Stimulated activated naive B cell treated with anti-CD40 and anti-IgM and Interleukin-4, amounts not matched to agents 10 μg/mL and 1 μg/mL and 100 μg/mL, for 72 hours (primary cell): ENCODE data around the gene GNG13.
"Not testable (repeated sequence)": the region's sequence is repeated elsewhere in the genome, so short reads cannot be mapped to it uniquely, and the experiment has no call there.

Experiments
- ATAC-seq, 2 donors: fragments of 150-1000 bp; cut with Tn5 transposase; replicated peaks; 2 replicates each; pipeline ENCODE4 v1.10.0; 2021; ENCODE audit warnings: moderate library complexity in 1 of 2
- DNase-seq: peaks from one replicate; pipeline ENCODE4 v3.0.0; 2021
- H3K27ac Mint-ChIP-seq: one replicate; pipeline ENCODE4 v1.8.0; 2022; ENCODE audit warnings: mild to moderate bottlenecking, mixed read lengths
- H3K27me3 Mint-ChIP-seq, 2 donors: one replicate each; pipeline ENCODE4 v1.8.0; 2022; ENCODE audit warnings: mixed read lengths in 2 of 2
- H3K36me3 Mint-ChIP-seq, 2 donors: one replicate each; pipeline ENCODE4 v1.8.0; 2022; ENCODE audit warnings: mixed read lengths in 2 of 2, mild to moderate bottlenecking in 1 of 2
- H3K4me1 Mint-ChIP-seq, 2 donors: one replicate each; pipeline ENCODE4 v1.8.0; 2022; ENCODE audit warnings: mixed read lengths in 2 of 2, mild to moderate bottlenecking in 1 of 2
- H3K4me3 Mint-ChIP-seq, 2 donors: one replicate each; pipeline ENCODE4 v1.8.0; 2022; ENCODE audit warnings: mild to moderate bottlenecking in 2 of 2, mixed read lengths in 2 of 2, moderate library complexity in 1 of 2
- H3K9me3 Mint-ChIP-seq, 2 donors: one replicate each; pipeline ENCODE4 v1.8.0; 2022; ENCODE audit warnings: mixed read lengths in 2 of 2, mild to moderate bottlenecking in 1 of 2

Gene GNG13

DNA sequence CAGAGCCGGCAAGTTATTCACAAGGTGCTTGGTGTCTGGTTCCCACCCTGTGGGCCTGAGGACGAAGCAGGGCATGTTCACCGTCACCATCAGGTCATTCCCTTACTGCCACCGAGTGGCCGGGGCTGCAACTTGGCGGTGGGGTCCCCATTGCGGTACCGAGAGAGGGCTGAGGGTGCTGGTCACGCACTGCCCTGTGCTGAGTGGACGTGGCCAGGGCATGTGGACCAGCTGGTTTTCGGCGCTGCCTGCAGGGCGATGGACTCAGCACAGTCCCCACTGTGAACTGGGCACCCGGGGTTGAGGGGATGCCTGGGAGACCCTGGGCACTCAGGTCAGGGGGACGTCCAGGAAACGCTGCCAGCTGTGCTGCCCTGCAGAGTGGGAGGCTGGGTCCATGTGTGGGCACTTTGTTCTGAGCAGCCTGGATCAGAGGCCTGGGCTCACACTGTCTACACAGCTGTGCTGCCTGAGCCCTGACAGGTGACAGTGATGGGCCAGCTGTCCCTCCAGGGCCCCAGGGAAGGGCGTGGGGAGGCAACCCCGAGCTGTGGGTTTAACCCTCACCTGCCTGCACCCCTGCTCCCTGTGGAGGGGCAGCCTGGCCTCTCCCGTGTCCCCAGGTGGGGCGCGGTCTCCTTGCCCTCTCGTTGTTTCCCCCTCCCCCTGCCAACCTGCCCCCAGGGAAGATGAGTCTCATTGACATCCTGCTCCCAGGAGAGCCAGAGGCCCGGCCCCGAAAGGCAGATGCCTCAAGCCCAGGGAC, 39.3 kb upstream of the GNG13 start:
- no peak overlapping the region for H3K4me3 Mint-ChIP-seq
- DNase-seq (no peak), ATAC-seq (no peak)
- peaks cover 0 to 6% of the 10 kb centered on the region in 2 donors for H3K27me3 Mint-ChIP-seq
- H3K4me1 Mint-ChIP-seq = no peaks in the 10 kb centered on the region
- H3K27ac Mint-ChIP-seq = no peak overlapping the region
- peaks cover 6 to 10% of the 10 kb centered on the region in 2 donors for H3K9me3 Mint-ChIP-seq
- peaks cover 3 to 4% of the 10 kb centered on the region in 2 donors for H3K36me3 Mint-ChIP-seq

DNA sequence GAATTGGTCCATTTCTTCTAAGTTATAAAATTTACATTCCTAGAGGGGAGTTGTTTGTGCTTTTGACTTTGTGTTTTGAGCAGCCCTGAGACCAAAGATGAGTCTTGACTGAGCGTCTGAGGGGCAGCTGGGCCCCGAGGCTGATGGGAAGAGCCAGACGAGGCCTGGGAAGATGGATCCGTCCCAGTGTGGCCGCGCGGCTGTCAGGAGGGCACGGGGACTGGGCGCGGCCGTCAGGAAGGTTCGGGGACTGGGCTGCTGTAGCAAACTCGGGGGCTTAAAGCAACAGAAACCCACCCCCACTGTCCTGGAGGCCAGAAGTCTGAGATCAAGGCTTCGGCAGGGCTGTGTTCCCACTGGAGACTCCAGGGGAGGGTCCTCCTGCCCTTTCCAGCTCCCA, 38.2 kb upstream of the GNG13 start:
- Mint-ChIP-seq H3K9me3 (peaks cover 6 to 10% of the 10 kb centered on the region in 2 donors), H3K27me3 (peaks cover 0 to 4% of the 10 kb centered on the region in 2 donors), H3K4me3 (no peak overlapping the region), H3K27ac (no peak overlapping the region), H3K36me3 (peaks cover 3 to 4% of the 10 kb centered on the region in 2 donors), H3K4me1 (no peaks in the 10 kb centered on the region)
- DNase-seq (no peak), ATAC-seq (no peak)

DNA sequence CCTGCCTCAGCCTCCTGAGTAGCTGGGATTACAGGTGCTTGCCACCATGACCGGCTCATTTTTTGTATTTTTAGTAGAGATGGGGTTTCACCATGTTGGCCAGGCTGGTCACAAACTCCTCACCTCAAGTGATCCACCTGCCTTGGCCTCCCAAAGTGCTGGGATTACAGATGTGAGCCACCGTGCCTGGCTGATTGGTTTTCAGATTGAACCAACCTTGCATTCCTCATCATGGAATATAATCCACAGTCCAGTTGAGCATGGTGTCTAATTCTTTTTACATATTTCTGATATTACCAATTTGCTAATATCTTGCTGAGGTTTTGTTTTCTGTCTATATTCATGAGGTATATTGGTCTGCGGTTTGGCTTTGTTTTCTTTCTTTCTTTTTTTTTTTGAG, 36.3 kb upstream of the GNG13 start:
- H3K27me3 Mint-ChIP-seq, H3K4me1 Mint-ChIP-seq, H3K27ac Mint-ChIP-seq, H3K9me3 Mint-ChIP-seq, H3K36me3 Mint-ChIP-seq, ATAC-seq, DNase-seq, H3K4me3 Mint-ChIP-seq: not testable (repeated sequence)

DNA sequence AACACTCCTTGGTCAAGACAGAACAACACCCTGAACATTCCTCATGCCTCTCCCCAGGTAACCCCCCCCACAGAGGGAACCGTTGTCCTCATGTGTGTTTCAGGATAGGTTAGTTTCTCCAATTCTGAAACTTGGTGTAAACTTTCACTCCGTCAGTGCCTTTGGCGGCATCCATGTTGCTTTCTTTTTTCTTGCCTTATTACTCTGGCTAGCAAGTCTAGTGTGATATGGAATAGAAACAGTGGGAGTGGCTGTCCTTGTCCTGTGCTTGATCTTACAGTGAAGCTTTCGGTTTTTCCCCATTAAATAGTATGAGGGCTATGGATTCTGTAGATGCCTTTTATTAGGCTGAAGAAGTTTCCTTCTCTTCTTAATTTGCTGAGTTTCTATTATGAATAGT, 35.7 kb upstream of the GNG13 start:
- Mint-ChIP-seq H3K4me3 (no peak overlapping the region), H3K27me3 (no peaks in the 10 kb centered on the region), H3K36me3 (peaks cover 3 to 4% of the 10 kb centered on the region in 2 donors), H3K27ac (no peak overlapping the region), H3K9me3 (peaks cover 6 to 10% of the 10 kb centered on the region in 2 donors), H3K4me1 (no peaks in the 10 kb centered on the region)
- ATAC-seq (no peak), DNase-seq (no peak)

DNA sequence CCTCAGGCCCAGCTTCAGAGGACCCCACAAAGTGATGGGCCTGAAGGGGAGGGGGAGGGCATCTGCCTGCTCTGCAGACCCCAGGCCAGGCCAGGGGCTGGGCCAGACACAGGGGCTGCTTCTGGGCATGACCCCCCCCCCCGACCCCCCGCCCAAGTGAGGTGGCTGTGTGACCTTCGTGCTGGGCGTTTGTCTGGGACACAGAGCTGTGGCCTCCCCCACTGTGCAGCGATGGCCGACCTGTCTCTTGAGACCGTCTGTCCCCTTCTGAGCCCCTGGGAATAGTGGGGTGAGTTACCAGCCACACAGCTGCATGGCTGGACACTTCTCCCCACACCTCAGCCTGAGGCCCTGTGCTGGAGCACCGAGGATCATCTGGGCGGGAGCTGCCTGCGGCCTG, 34.8 kb upstream of the GNG13 start:
- H3K9me3 Mint-ChIP-seq = peaks cover 6 to 10% of the 10 kb centered on the region in 2 donors
- ATAC-seq (no peak), DNase-seq (no peak)
- no peak overlapping the region for H3K4me3 Mint-ChIP-seq
- no peaks in the 10 kb centered on the region for H3K27me3 Mint-ChIP-seq
- H3K27ac Mint-ChIP-seq = no peak overlapping the region
- peaks cover 3 to 4% of the 10 kb centered on the region in 2 donors for H3K36me3 Mint-ChIP-seq
- H3K4me1 Mint-ChIP-seq = no peaks in the 10 kb centered on the region

DNA sequence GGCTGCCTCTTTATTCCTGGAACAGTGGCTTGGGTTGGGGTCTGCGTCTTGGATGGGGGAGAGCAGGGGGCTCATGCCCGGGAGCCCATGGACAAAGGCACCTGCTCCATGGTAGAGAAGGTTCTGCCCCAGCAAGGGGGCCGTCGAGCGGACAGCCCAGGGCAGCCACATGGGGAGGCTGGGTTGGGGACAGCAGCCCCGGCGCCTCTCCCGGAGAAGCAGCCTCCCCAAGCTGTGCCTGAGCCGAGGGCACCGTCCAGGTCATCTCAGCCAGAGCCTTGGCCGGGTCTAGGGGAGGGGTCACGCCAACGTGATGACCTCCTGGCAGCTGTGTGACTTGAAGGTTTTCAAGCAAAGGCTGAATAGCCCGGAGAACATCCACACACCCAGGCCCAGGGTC, 32.9 kb upstream of the GNG13 start:
- H3K27me3 Mint-ChIP-seq = peaks cover 8 to 9% of the 10 kb centered on the region in 2 donors
- no peak overlapping the region for H3K27ac Mint-ChIP-seq
- ATAC-seq (no peak), DNase-seq (no peak)
- H3K4me3 Mint-ChIP-seq = no peak overlapping the region
- H3K4me1 Mint-ChIP-seq = no peaks in the 10 kb centered on the region
- H3K36me3 Mint-ChIP-seq = peaks cover 3 to 4% of the 10 kb centered on the region in 2 donors
- peaks cover 6 to 10% of the 10 kb centered on the region in 2 donors for H3K9me3 Mint-ChIP-seq

DNA sequence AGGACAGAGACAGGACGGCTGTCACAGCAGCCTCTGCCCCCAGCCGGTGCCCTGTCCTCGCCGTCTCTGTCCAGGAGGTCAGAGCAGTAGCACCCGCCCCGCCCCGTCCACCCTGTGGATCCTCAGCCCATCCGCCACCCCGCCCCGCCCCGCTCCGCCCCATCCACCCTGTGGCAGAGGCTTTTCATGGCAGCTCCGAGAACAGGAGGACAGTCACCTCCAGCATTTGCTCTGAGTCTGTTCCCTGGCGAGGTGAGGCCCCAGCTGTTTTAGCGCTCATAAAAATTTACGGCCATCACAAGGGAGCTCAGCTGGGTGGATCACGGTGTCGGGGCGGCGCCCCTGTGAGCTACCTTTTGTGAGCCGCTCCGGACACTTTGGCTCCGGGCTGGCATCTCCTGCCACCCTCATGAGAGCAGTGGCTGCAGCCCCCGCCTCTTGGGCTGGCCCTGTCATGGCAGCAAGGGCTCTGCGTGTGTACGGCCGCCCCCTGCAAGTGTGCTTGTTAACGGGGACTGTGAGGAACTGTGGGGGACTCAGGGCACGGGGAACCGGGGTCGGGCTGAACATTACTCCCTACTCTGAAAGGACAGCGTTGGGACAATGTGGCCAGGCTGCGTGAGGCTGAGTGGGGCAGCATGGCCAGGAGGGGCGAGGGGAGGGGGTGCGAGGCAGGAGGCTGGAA, 32.3 kb upstream of the GNG13 start:
- H3K4me3 Mint-ChIP-seq = no peak overlapping the region
- peaks cover 3 to 4% of the 10 kb centered on the region in 2 donors for H3K36me3 Mint-ChIP-seq

DNA sequence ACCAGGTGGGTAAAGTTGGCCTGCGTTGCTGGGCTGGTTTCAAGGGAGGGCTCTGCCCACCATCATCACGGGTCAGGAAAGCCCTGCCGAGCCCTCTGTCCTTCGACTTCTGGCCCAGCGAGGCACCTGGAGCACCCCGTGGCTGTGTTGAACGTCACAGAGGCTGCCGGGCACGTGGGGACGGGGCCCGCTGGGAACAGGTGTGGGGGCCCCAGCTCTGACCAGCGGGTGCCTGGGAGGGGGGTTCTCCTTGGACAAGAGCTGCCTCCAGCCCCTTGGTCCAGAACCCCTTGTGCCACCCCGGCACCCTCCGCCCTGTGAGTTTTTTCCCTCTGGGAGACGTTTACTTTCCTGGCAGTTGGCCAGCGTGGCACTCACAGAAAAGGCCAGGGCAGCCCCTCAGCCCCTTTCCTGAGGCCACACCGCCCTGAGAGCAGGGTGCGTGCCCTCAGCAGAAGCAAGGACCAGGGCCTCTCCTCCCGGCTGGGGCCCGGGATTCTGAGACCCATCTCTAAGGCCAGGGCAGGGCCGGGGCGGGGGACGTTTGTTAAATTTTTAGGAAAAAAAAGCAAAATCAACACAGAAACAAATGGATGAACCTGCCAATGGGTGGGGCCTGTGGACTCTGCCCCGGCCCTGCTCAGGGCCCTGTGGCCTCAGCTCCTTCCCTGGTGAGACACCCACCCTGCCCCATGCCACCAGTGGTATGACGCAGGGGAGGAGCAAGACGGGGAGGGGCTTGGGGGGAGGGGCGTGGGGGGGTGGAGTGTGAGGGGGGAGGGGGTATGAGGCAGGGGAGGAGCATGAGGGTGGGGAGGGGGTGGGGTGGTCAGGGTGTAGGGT, 31.3 kb upstream of the GNG13 start:
- Mint-ChIP-seq H3K36me3 (peaks cover 3 to 4% of the 10 kb centered on the region in 2 donors), H3K27ac (no peak overlapping the region), H3K9me3 (peaks cover 6 to 8% of the 10 kb centered on the region in 2 donors), H3K4me1 (no peaks in the 10 kb centered on the region), H3K27me3 (peaks cover 8 to 9% of the 10 kb centered on the region in 2 donors), H3K4me3 (no peak overlapping the region)
- DNase-seq (no peak), ATAC-seq (no peak)

More for the DNA sequence above, 32.3 kb upstream of the GNG13 start:
- no peak for DNase-seq
- no peaks in the 10 kb centered on the region for H3K4me1 Mint-ChIP-seq
- H3K27ac Mint-ChIP-seq = no peak overlapping the region
- no peak for ATAC-seq
- peaks cover 8 to 9% of the 10 kb centered on the region in 2 donors for H3K27me3 Mint-ChIP-seq
- H3K9me3 Mint-ChIP-seq = peaks cover 6 to 8% of the 10 kb centered on the region in 2 donors

DNA sequence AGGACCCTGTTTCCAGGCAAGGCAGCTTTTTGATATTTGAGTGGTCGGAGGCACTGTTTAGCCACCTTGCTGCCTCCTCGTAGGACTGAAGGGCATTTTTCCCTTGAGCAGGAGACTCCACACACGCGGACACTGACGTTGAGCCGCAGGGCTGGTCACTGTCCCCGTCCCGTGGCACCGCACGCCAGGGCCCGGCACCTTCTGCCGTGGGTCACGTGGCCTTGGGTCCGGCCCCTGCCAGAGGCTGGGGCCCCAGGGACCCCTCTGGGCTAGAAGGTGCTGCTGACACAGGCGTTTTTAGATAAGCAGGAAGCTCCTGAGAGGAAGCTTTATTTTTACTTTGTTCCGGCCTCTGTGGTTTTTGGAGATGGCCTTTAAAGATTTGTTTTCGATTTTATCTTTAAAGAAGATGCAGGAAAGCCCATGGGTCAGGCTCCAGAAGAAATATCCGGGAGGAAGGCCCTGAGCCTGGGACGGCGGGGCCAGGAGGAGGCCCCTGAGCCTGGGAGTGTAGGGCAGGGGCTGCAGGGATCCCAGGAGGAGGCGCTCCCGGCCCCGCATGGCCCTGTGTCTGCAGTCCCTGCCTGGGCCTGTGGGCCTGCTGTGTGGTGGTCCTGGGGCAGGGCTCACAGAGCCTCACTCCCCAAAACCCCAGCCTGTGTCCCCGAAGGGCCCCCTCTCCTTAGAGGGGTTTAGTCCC, 30.5 kb upstream of the GNG13 start:
- Mint-ChIP-seq H3K27ac (no peak overlapping the region), H3K27me3 (peaks cover 8 to 9% of the 10 kb centered on the region in 2 donors), H3K4me3 (no peak overlapping the region), H3K9me3 (peaks cover under 1 to 4% of the 10 kb centered on the region in 2 donors), H3K36me3 (no peaks in the 10 kb centered on the region), H3K4me1 (no peaks in the 10 kb centered on the region)
- no peak for DNase-seq
- ATAC-seq = no peak

DNA sequence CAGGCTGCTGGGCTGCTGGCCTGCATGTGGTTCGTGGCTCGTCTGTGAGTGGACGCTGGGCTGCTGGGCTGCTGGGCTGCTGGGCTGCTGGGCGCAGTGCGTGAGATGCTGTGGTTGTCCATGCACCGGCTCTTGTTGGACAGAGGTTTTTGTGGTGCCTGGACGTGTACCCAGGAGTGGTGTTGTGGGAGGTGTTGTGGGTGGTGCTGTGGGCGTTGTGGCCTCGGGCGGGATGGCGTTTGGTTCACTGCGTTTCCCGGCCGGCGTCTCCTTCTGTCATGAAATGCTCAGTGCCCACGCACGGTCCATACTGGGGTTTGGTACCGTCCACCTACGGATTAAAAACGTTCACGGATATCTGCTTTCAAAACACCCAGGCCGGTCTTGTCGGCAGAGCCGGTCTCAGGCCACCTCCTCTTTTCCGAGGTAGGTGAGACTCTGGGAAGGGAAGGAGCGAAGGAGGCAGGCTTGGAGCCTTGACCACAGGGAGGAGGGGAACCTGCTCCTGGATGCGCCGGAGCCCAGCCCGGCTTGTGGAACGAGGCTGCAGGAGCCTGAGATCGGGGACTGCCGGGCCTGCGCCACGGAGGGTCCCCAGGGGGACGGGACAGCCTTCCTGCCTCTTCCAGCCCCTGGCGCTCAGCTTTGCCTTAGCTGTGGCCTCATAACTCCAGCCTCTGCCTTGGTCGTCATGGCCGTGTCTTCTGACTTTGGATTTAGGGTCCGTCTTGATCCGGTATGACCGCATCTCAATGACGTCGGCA, 29.8 kb upstream of the GNG13 start:
- no peak for DNase-seq
- no peak overlapping the region for H3K27ac Mint-ChIP-seq

DNA sequence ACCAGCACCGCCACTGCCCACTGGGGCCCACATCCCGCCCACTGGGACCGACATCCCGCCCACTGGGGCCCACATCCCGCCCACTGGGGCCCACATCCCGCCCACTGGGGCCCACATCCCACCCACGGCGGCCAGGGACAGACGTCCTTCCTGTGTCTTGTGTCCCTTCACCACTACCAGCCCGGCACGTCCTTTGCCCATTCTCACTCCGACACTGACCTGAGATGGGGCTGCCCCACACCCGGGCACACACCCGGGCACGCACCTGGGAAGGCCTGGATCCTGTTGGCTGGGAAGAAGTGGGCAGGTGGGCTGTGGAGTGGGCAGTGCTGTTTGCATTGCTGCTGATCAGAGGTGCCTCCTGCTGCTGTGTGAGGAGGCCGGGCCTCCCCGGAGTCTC, 28.4 kb upstream of the GNG13 start:
- H3K27me3 Mint-ChIP-seq = peaks cover 8 to 11% of the 10 kb centered on the region in 2 donors
- no peak for DNase-seq
- ATAC-seq = no peak
- H3K27ac Mint-ChIP-seq = no peak overlapping the region
- no peaks in the 10 kb centered on the region for H3K4me1 Mint-ChIP-seq
- no peaks in the 10 kb centered on the region for H3K36me3 Mint-ChIP-seq
- H3K4me3 Mint-ChIP-seq = no peak overlapping the region
- no peaks in the 10 kb centered on the region for H3K9me3 Mint-ChIP-seq

More for the DNA sequence above, 29.8 kb upstream of the GNG13 start:
- Mint-ChIP-seq H3K4me3 (no peak overlapping the region), H3K4me1 (no peaks in the 10 kb centered on the region), H3K27me3 (peaks cover 8 to 9% of the 10 kb centered on the region in 2 donors), H3K36me3 (no peaks in the 10 kb centered on the region), H3K9me3 (no peaks in the 10 kb centered on the region)
- ATAC-seq = no peak

DNA sequence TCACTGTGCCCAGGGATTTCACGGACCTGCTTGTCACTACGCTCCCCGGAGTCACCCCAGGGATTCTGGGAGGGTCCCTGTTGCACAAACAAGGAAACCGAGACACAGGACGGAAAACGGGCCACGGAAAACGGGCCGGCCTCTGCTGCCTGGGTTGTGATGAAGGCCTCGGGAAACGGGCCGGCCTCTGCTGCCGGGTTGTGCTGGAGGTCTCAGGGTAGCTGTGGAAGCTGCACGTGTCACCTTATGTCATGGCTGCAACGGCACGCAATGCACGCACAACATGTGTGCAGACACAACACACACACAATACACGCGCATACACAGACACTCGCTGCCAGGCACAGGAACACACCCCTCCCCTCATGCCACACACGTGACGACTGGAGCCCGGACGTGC, 27.0 kb upstream of the GNG13 start:
- Mint-ChIP-seq H3K27me3 (peaks cover 8 to 15% of the 10 kb centered on the region in 2 donors), H3K9me3 (no peaks in the 10 kb centered on the region), H3K27ac (no peak overlapping the region), H3K4me1 (no peaks in the 10 kb centered on the region), H3K4me3 (no peak overlapping the region), H3K36me3 (no peaks in the 10 kb centered on the region)
- DNase-seq (no peak), ATAC-seq (no peak)

DNA sequence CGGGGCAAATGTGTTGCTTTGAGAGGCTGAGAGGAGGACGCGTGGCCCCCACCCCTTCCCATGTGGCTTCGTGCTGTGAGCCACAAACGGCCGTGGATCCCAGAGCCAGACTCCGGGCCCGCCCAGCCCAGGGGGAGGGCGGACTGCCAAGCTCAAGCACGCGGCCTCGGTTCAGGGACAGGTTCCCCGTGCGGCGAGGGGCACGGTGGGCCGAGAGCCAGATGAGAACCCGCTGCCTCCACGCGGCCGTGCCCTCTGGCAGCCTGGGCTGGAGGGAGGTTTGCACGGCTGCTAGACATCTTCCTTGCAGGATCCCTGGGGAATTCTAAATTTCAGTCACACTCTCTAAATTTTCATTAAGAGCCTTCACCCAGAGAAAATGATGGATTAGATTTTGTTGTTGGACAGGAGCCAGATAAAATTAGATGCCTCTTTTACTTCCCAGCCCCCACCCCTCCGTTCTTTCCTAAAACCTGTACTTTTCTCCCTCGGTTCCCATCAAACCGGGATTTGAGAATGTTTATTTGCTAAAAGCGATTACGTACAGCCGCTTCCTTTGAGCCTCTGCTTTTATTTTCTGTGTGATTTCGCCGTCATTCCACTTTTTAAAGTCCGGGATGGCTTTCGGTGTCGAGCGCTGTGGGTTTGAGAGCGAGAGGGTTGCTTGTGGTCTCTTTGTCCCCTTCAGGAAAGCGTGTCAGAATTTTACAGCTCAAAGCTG, 25.0 kb upstream of the GNG13 start:
- DNase-seq = no peak
- H3K4me3 Mint-ChIP-seq = no peak overlapping the region

More for the DNA sequence above, 25.0 kb upstream of the GNG13 start:
- Mint-ChIP-seq H3K4me1 (no peaks in the 10 kb centered on the region), H3K9me3 (no peaks in the 10 kb centered on the region), H3K36me3 (no peaks in the 10 kb centered on the region), H3K27ac (no peak overlapping the region), H3K27me3 (peaks cover 15 to 17% of the 10 kb centered on the region in 2 donors)
- no peak for ATAC-seq
